ENCODE measurements around the gene RNF123.
"Not testable (repeated sequence)": the region's sequence is repeated elsewhere in the genome, so short reads cannot be mapped to it uniquely, and the experiment has no call there.

Gene RNF123

DNA sequence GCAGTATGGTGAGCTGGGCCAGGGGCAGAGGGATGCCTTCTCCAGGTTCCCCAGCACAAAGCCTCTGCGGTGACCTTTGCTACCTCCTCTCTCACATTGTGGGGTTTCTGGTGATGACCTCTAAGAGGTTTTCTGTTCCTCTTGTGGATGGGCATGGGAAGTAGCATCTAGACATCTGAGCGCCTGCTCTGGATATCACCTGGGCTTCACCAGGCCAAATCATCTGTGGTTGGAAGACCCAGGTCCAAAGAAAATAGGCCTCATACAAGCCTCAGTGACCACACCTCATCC, 8.2 kb upstream of the RNF123 start:
- no peak for DNase-seq (ENCODE audit: low read depth)

DNA sequence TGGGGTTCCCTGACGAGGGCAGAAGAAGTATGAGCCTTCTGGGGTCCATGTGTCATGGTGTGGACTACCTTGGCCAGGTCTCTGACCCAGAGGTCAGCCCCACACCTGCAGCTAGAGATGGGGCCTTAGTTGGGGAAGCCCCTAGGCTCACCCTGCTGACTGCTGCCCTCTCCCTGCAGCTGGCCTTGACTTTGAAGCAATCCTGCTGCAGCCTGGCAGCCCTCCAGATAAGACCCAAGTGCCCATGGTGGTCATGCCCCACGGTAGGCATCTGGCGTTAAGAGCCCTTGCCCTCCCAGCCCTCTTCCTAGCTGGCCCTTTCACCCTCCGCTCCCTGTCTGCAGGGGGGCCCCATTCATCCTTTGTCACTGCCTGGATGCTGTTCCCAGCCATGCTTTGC, 7.8 kb upstream of the RNF123 start:
- DNase-seq (ENCODE audit: low read depth) = no peak

DNA sequence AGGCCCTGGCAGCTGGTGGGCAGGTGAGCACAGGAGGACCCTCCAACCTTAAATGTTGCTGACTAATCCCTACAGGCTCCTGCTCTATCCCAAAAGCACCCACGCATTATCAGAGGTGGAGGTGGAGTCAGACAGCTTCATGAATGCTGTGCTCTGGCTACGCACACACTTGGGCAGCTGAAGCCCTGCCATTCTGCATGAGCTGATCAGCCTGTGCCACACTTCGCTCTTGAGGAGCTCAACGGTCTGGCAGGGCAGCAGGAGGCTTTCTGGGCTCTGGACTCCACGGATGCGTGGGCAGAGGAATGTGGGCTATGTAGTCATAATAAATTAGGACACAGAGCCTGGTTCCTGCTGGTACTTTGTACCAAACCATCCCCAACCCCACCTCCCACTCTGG, 6.2 kb upstream of the RNF123 start:
- DNase-seq (ENCODE audit: low read depth) = no peak

DNA sequence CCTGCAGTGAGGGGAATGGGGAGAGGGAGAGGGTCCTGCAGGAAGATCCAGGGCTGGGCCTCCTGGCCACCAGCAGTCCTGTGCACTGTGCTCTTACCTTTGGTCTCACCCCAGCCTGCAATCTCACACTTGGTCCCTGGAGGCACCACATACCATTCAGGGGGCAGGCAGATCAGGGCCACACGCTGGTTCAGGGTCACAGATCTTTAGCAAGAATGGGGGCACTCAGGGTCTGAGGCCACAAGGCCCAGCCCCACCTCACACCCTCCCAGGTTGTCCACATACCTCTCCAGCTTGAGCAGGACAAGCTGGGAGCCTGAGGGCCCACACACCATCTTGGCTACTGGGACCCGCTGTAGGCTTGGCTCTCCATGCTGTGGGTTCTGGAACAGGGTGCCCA, 4.9 kb upstream of the RNF123 start:
- DNase-seq (ENCODE audit: low read depth) = not testable (repeated sequence)

DNA sequence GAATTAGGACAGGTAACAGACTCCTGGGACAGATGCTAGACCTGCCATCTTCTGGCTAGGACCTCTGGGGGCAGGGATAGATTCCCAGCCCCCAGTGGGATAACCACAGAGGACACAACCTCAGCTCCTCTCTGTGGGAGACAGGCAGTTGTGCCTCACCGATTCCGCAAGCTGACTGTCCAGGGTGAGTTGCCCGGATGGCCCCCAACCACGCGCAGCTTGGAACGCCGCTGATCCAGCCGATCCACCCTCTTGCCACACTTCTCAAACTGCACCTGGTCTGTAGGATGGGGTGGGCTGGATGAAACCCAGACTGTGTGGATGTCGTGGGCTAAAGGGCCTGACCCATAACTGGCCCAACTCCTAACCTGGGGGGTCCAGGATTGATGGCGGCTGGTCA, 4.3 kb upstream of the RNF123 start:
- not testable (repeated sequence) for DNase-seq (ENCODE audit: low read depth)

DNA sequence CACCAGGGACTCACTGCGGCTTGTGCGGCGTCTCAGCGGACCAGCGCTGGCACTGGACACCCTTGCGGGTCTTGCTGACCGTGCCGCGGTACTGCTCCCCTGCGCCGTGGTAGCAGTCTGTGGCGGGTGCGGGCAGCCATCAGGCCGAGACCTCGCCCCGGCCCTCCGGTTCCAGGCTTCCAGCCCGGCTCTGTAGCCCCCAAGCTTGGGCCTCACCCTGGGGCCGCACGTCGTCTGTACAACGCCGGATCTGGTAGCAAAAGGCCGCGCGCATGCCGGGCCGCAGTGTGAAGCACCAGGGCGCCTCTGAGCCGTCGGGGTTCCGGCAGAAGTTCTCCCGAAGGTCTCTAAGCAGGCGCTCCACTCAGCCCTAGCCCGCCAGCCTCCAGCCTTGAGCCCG, 3.5 kb upstream of the RNF123 start:
- DNase-seq (ENCODE audit: low read depth) = not testable (repeated sequence)

DNA sequence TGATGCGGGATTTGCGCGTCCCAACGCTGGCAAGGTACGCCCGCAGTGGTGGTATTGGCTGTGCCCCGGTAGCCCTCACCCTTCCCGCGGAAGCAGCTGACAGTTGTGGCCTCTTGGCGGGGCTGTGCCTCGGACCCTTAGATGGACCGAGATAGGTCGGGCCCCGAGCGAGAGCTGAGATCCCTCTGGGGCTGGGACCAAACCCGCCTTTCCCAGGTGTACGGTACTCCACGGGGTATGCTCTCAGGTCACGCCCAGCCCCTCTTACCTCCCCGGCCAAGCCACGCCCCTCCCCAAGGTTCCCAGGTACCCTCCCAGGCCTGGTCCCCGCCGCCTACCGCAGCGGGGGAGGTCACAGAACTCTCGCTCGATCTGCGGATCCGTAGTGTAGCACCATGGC, 3.0 kb upstream of the RNF123 start:
- DNase-seq (ENCODE audit: low read depth) = not testable (repeated sequence)

DNA sequence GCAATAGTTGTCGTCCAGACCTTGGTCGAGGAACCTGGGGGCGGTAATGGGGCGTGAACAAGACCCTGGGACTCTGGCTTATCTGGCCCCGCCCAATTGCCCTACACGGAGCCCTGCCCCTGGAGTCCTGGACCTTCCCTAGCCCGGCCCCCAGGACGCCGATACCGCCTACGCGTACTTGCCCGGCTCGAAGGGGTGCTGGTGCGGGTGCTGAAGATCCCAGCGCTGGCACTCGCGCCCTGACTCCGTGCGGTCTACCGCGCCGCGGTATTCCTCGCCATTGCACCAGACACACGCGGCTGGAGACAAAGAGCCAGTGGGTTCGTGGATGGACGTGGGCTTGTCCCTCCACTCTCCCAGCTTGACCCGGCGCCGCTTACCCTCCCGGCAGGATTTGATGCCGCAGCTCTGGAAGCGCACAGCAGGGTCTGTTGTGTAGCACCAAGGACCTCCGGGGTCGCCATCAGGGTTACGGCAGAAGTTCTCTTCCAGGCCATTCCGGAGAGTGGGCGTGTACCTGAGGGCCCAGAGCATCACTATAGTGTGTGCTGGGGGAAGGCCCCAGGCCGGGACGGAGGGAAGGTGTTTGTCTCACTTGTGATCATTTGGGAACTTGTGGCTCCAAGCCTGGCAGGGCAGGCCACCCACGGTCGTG, 2.5 kb upstream of the RNF123 start:
- not testable (repeated sequence) for DNase-seq (ENCODE audit: low read depth)

DNA sequence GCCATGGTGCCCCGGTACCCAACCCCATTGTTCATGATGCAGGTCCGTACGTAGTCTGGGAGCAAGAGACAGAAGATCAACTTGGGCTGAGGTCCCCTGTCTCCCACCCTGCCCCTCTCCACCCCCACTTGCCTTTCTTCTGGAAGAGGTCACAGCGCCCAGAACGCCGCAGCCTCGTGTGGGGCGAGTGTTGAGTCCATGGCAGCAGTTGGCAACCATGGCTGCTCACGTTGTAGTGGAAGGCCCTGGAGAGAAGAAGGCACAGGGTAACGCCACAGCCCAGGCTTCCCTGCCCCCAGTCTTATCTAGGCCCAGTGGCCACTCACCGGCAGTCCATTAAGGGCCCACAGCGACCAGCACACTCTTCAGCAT, 1.9 kb upstream of the RNF123 start:
- DNase-seq (ENCODE audit: low read depth) = not testable (repeated sequence)

DNA sequence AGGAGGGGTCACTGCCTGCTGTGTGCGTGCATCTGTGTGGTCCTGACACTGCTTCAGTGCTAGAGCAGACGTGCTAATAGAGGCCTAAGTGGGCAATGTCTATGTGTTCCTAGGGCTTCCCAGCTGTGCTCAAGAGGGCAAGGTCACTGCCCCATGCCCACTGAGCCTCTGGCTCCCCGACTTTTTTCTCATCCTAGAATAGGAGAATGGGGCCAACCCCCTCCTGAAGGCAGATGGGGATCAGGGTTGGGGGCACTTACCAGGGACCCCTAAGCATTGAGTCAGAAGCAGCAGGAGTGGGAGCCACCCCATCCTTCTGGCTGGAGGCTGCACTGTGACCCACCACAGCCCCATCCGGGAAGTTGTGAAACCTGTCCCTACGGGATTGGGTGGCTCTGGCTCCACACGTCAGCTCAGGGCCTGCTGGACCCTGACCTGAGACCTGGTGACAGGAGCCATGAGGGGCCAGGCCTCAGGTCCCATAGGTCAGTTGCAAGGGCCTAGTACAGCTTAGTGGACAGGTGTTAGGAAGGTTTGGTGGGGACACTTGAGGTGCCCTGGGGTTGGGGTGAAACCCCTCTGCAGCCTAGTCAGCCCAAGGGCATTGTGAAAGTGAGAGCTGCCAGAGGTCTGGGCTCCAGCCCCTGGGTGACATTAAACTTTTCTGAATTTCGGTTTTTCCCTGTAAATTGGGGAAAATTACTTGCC, 865 bp upstream of the RNF123 start:
- DNase-seq (ENCODE audit: low read depth) = not testable (repeated sequence)

DNA sequence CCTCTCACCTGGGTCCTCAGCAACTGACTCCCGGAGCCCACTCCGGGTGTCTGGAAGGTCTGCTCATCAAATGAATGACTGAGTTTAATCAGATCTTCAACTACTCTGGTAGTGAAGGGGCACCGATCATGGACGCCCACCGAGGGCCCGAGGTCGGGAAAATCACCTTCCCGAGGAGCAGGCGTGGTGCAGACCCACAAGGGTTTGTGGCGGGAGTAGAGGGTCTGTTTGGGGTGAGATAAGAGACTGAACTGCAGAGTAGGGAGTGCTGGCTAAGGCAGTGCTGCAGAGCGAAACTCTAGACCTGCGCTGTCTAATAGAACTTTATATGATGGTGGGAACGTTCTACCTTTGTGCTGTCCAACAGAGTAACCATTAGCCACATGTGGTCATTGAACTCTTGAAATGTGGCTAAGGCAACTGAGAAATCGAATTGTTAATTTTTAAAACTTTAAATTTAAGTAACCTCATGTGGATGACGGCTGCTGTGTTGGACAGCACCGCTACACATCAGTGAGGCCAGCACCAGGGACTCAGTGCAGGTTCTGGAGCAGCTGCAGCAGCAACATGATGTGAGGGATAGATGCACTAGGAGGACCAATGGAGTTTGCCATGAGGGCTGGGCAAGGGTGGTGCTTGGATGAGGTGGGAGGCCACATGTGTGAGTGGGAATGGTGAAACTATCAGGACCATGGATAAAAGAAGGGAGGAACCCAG, 709 bp downstream of the RNF123 start:
- not testable (repeated sequence) for DNase-seq (ENCODE audit: low read depth)

DNA sequence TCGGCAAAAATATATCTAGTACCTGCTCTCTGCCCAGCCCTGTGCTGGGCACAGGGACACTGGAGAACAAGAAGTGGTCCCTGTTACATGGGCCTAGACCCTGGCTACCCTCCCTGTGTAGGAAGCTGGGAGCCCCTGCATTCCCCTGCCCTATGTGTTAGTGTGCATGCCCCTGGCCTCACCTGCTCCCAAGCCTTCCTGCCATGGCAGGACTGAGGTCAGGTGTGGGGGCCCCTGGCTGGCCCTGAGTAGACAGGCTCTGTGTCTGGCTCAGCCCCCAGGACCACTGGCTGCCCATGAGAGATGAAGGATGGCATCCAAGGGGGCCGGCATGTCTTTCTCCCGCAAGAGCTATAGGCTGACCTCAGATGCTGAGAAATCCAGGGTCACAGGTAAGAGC, 1.5 kb downstream of the RNF123 start:
- not testable (repeated sequence) for DNase-seq (ENCODE audit: low read depth)

DNA sequence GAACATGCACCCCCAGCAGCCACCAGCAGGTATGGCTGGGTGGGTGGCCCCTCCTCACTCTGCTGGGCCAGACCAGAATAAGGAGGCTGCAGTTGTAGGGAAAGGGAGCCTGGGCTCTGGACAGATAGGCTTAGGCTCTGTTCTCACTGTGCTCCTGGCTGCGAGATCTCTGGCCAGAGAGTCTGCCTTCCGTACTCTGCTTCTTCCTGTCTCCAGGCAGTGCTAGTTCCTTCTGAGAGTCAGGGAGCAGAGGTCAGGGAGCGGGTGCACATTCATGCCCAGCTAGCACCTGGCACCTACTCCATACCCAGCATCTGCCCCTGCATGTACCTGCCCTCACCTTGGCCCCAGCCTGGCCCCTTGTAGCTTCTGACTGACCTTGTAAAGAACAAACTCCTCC, 2.1 kb downstream of the RNF123 start:
- DNase-seq (ENCODE audit: low read depth) = not testable (repeated sequence)

DNA sequence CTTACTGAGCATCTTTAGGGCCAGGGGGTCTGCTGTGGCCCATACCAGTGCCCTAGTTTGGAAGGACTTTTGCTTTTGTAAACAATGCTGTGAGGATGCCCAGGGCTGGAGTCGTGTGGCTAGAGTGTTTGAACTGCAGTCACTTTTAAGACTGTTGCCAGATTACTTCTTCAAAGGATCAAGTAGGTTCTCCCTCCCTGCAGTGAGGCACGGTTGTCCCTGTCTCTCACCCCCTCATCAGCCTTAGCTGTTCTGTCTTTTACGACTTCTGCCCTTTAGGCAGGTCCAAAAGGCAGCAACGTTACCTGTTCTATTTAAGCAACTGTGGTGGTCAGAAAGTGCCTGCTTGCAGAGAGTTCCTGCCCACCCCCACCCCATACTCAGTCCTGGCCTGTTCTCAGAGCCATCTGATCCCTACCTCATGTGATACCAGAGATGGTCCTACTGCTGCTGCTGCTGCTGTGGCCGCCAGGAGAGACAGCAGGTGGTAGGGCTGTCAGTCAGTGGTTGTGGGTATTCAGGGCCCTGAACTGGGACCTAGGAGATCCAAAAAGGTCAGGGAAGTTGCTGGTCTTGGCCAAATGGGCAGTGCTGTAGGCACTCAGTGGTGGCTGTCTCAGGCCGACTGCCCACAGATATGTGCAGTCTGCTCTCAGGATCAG, 5.2 kb downstream of the RNF123 start:
- DNase-seq (ENCODE audit: low read depth) = not testable (repeated sequence)

DNA sequence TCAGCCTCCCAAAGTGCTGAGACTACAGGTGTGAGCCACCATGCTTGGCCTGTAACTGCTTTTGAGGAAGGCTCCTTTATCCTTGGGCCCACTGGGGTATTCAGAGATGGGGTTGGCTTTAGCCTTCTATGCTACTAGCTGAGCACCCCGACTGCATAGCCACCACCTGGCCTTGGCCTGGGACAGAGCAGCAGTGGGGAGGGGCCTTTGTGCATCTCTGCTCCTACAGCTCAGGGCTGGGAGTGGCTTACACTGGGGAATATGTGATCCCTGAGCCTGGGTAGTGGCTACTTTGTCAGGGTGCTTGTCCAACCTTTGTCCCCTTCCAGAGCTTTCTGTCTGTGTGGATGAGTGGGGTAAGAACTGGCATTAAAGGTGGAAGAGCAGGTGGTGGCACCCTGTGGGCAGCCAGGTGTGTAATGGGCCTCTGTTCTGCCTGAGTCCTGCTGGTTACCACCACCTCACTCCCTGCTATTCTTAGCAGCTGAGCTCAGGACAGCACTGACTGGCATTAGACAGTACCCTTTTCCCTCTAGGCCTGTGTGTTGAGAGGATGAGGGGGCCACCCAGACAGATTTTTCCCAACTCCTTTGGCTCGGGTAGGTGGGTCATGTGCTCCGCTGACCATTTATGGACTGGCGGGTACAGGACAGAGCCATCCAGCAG, 6.1 kb downstream of the RNF123 start:
- DNase-seq (ENCODE audit: low read depth) = not testable (repeated sequence)

DNA sequence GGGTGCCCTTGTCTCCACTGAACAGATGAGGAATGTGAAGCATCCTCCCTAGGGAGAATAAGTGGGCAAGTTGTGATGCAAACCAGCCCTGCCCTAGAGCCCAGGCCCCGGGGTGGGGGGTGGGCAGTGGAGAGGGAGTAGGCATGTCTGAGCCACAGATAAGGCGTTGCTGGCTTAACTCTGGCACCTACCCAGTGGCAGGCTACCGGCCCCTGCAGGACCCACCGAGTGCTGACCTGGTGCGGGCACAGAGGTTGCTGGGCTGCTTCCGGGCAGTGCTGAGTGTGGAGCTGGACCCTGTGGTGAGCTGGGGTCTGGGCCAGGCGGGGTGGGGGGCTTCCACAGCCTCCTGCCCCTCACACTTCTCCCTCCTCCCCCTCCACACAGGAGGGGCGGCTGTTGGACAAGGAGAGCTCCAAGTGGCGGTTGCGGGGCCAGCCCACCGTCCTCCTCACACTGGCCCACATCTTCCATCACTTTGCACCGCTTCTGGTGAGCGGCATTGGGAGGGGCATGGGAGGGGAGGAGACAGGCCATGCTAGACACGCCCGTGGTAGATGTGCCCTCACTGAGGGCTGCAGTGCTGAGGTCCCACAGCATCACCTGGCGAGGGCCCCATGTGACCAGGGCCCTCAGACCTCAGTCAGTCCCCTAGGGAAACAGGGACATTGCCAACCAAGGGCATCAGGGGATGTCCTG, 10.1 kb downstream of the RNF123 start:
- DNase-seq (ENCODE audit: low read depth) = no peak

DNA sequence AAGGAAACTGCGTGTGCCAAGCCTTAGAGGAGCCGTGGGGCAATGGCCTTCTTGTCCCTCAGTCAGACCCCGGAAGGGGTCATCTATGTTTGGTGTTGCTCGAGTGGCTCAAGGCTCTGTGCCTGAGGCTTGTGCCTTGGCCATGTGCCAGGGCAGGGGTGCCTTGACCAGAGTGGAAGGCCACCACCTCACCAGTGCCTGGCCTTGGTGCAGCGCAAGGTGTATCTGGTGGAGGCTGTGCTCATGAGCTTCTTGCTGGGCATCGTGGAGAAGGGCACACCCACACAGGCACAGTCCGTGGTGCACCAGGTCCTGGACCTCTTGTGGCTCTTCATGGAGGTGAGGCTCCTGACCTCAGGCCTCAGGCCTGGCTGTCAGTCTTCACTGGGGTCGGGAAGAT, 10.7 kb downstream of the RNF123 start:
- DNase-seq (ENCODE audit: low read depth) = no peak

DNA sequence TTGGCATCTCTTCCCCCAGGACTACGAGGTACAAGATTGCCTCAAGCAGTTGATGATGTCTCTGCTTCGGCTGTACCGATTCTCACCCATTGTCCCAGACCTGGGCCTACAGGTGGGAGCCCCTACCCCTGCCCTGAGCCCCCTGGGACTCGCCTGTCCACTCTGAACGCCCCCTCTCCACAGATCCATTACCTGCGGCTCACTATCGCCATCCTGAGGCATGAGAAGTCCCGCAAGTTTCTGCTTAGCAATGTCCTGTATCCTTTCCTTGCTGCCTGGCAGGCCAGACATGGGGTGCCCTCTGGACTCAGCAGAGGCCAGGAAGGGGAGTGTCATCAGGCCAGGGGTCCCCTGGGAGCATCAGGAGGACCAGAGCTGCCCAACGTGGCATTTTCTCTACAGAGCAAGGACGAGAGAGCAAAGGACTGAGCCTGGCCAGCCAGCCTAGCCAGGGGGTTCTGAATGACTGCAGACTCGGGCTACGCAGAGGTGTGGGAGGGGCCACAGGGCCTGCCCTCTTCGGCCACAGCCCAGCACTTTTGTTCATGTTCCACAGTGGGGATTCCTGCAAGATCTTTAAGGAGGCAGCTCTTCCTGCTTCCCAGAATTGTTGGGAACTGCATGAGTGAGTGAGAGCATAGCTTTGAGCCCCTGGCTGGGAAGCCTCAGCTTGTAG, 11.2 kb downstream of the RNF123 start:
- no peak for DNase-seq (ENCODE audit: low read depth)

DNA sequence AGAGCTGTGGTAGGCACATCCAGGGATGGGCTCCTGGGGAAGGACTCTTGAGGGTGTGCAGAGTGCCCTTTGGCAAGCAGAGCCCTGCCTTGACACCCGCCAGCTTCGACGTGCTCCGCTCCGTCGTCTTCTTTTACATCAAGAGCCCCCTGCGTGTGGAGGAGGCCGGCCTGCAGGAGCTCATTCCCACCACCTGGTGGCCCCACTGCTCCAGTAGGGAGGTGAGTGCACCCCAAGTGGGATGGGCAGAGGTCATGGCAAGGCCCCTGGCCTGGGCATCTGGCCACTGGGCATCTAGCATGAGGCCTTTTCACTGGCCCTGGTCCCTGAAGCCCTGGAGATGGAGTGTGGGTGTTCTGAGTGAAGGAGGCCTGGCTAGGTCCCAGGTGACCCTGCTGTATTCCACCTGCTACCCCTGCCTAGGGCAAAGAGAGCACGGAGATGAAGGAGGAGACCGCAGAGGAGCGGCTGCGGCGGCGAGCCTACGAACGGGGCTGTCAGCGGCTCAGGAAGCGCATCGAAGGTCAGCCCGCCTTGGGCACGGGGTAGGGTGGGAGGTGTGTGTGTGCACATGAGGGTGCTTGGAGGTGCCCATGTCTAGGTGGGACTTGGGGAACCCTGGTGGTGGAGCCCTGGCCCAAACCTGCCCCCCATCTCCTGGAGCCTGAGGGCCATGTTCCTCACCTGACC, 12.2 kb downstream of the RNF123 start:
- DNase-seq (ENCODE audit: low read depth) = no peak

DNA sequence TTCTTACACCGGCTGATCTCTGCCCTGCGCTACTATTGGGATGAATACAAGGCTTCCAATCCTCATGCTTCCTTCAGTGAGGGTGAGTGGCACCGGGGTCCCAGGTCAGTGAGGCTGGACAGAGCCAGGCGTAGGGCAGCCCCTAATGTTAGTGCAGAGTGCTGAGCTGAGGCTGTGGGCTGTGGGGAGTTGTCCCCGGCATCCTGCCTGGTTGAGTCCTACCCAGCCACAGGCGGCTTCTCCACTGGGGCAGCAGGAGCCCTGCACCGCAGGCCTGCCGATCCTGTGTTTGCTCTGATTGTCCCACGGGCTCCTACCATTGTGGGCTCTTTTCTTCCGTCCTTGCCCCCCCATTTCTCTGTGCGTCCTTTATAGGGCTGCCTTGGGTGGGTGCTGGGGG, 13.3 kb downstream of the RNF123 start:
- no peak for DNase-seq (ENCODE audit: low read depth)

Data from HS-27A (cell line).